K562 (cell line): Measurements from ENCODE around the gene KLHL22. TPM values are rescaled to one million over a fixed set of nuclear protein-coding genes. Genes with fewer than 3 reads are reported as not detected.

ENCODE experiments used
- ARID4B ChIP-seq: sonication (generic); formaldehyde crosslinking; IDR thresholded peaks from 2 replicates; pipeline ENCODE4 v1.8.0; 2022; ENCODE audit warnings: mild to moderate bottlenecking, missing genetic modification reagents
- CREM ChIP-seq: IDR thresholded peaks from 2 replicates; pipeline ENCODE4 v1.6.1; 2014; ENCODE audit warnings: antibody characterized with exemption, low read depth
- CXXC5 ChIP-seq: fragments of 250-450 bp; sonication (Bioruptor Pico); IDR thresholded peaks from 2 replicates; pipeline ENCODE4 v1.8.0; 2022; ENCODE audit warnings: inconsistent platforms, mild to moderate bottlenecking, moderate library complexity
- E2F1 ChIP-seq: sonication (generic); formaldehyde crosslinking; IDR thresholded peaks from 2 replicates; pipeline ENCODE4 v1.8.1; 2023; ENCODE audit warnings: mild to moderate bottlenecking, missing genetic modification reagents, moderate library complexity
- ERF ChIP-seq: fragments of 450-650 bp; formaldehyde crosslinking; IDR thresholded peaks from 2 replicates; pipeline ENCODE4 v1.4.0; 2020; ENCODE audit warnings: mild to moderate bottlenecking, mixed read lengths
- HIVEP1 ChIP-seq: fragments of 250-450 bp; sonication (Bioruptor Pico); IDR thresholded peaks from 2 replicates; pipeline ENCODE4 v1.4.0; 2020; ENCODE audit warnings: mild to moderate bottlenecking
- HMG20B ChIP-seq: fragments of 250-450 bp; sonication (Bioruptor Pico); IDR thresholded peaks from 2 replicates; pipeline ENCODE4 v1.5.0; 2021; ENCODE audit warnings: mild to moderate bottlenecking
- JUND ChIP-seq, 2 experiments: IDR thresholded peaks; 2 replicates in 1 of 2; 3 replicates in 1 of 2; pipeline ENCODE4 v1.6.1; 2011; ENCODE audit warnings: borderline replicate concordance in 2 of 2, low read depth in 2 of 2, low read length in 2 of 2, improper control_type of control experiment in 1 of 2, missing biosample characterization in 1 of 2, missing genetic modification characterization in 1 of 2, missing genetic modification reagents in 1 of 2
- MCM2 ChIP-seq: fragments of 450-650 bp; IDR thresholded peaks from 2 replicates; pipeline ENCODE4 v1.6.1; 2017; ENCODE audit warnings: low read depth, mild to moderate bottlenecking
- MLX ChIP-seq, 2 experiments: fragments of 450-650 bp in 1 of 2; sonication (generic) in 1 of 2; formaldehyde crosslinking; conservative IDR thresholded peaks; 2 replicates each; pipeline versions ENCODE4 v1.4.0 to v1.8.1; 2020 to 2022; ENCODE audit warnings: mild to moderate bottlenecking in 1 of 2, missing genetic modification reagents in 1 of 2
- NEUROD1 ChIP-seq: fragments of 150-350 bp; IDR thresholded peaks from 2 replicates; pipeline ENCODE4 v1.6.1; 2014; ENCODE audit warnings: borderline replicate concordance, low read length, low read depth; ENCODE audit not compliant: partially characterized antibody
- PHF20 ChIP-seq: fragments of 450-650 bp; IDR thresholded peaks from 2 replicates; pipeline ENCODE4 v1.6.1; 2018; ENCODE audit not compliant: partially characterized antibody
- SETDB1 ChIP-seq: IDR thresholded peaks from one replicate; pipeline ENCODE4 v1.6.1; 2012; ENCODE audit warnings: low read length, control low read depth, inconsistent platforms
- TEAD2 ChIP-seq: fragments of 450-650 bp; IDR thresholded peaks from 2 replicates; pipeline ENCODE4 v1.6.1; 2016; ENCODE audit warnings: missing genetic modification characterization, control low read depth, missing compliant biosample characterization
- ZBTB1 ChIP-seq: sonication (generic); formaldehyde crosslinking; IDR thresholded peaks from 2 replicates; pipeline ENCODE4 v1.8.1; 2023; ENCODE audit warnings: missing genetic modification reagents, low read depth, mild to moderate bottlenecking, borderline replicate concordance
- ZFP30 ChIP-seq: fragments of 250-450 bp; sonication (Bioruptor Pico); IDR thresholded peaks from 2 replicates; pipeline ENCODE4 v1.8.0; 2022; ENCODE audit warnings: moderate library complexity, mild to moderate bottlenecking, inconsistent platforms, borderline replicate concordance
- ZNF143 ChIP-seq: sonication (generic); formaldehyde crosslinking; IDR thresholded peaks from 2 replicates; pipeline ENCODE4 v1.9.0; 2022; ENCODE audit warnings: mild to moderate bottlenecking, missing genetic modification reagents
- ZNF347 ChIP-seq: fragments of 450-650 bp; formaldehyde crosslinking; IDR thresholded peaks from 2 replicates; pipeline ENCODE4 v1.4.0; 2020; ENCODE audit warnings: low read depth, mild to moderate bottlenecking, moderate library complexity
- ZNF655 ChIP-seq: fragments of 250-450 bp; sonication (Bioruptor Pico); IDR thresholded peaks from 2 replicates; pipeline ENCODE4 v1.5.0; 2021
- ZNF75A ChIP-seq: fragments of 450-650 bp; formaldehyde crosslinking; IDR thresholded peaks from 2 replicates; pipeline ENCODE4 v1.4.0; 2020; ENCODE audit warnings: mild to moderate bottlenecking
- polyA plus RNA-seq, 8 experiments: library from polyadenylated mRNA; depleted of rRNA in 4 of 8; stranded (reverse) in 5 of 8; unstranded in 3 of 8; fragments of >200 nt; fragmentation: Nextera tagmentation in 2 of 8; fragmentation: Illumina TruSeq in 1 of 8; extraction: Ambion mirVana in 2 of 8; extraction: Trizol in 1 of 8; gene quantifications; 2 replicates each; pipeline versions ENCODE4 v1.2.1 to v1.2.3, GENCODE V29; 2011 to 2014; ENCODE audit warnings: inconsistent platforms in 1 of 8, missing spikeins in 1 of 8
- total RNA-seq, 7 experiments: library from RNA; depleted of rRNA in 6 of 7; stranded (reverse); fragments of >200 nt in 6 of 7; fragmentation: Illumina TruSeq in 2 of 7; extraction: Trizol in 2 of 7; gene quantifications; 2 replicates each; pipeline versions ENCODE4 v1.2.1 to v1.2.3, GENCODE V29; 2011 to 2021; ENCODE audit warnings: low replicate concordance in 1 of 7

Gene KLHL22
- total and polyA plus RNA-seq, 9 of the 15 experiments (the other 6 are each of a cell fraction or from before 2014, with no cell fraction given): 1.3 to 25.6 (median 15.2) TPM

- TF ChIP-seq ZNF655: no peak
- TF ChIP-seq SETDB1: peak; percentile 92
- no peak for TF ChIP-seq ZNF347 (CRISPR knock-in tag)
- TF ChIP-seq CREM: no peak; the same call in 1 of the 2 replicates
- TF ChIP-seq HMG20B (CRISPR knock-in tag): no peak
- 0 out of 2 replicates have a peak, but pooled peaks have one; percentile 20 for TF ChIP-seq JUND (IDR thresholded peaks at IDR 0.05; ENCODE audit: borderline replicate concordance, low read depth, low read length)
- no peak for TF ChIP-seq JUND (tag; IDR thresholded peaks at IDR 0.05; ENCODE audit: borderline replicate concordance, low read depth, low read length)
- no peak for TF ChIP-seq ZBTB1 (CRISPR knock-in tag)
- 0 out of 2 replicates have a peak, but pooled peaks have one; percentile 17 for TF ChIP-seq ERF
- no peak for TF ChIP-seq TEAD2 (tag)
- TF ChIP-seq ZNF75A (CRISPR knock-in tag): no peak
- peak; percentile 62; the same call in 1 of the 2 replicates for TF ChIP-seq ZNF143
- peak; percentile 57; the same call in 1 of the 2 replicates for TF ChIP-seq ARID4B (CRISPR knock-in tag)
- no peak for TF ChIP-seq MCM2
- no peak; the same call in 1 of the 2 replicates for TF ChIP-seq CXXC5 (CRISPR knock-in tag)
- peak; percentile 65 to 77; a peak in 2 of 4 replicates for TF ChIP-seq MLX (CRISPR knock-in tag; conservative IDR thresholded peaks at IDR 0.05)
- no peak for TF ChIP-seq ZFP30 (CRISPR knock-in tag)
- peak; percentile 44; the same call in 1 of the 2 replicates for TF ChIP-seq HIVEP1 (CRISPR knock-in tag)
- peak; percentile 43; the same call in 1 of the 2 replicates for TF ChIP-seq E2F1 (CRISPR knock-in tag)
- TF ChIP-seq PHF20: no peak
- no peak for TF ChIP-seq NEUROD1
Observed at GRCh38 chr22:20428496-20429253, 66.9 kb downstream of the KLHL22 start (continued).
